T-cell (primary cell): ENCODE data around the gene PRKCZ. TPM values are rescaled to one million over a fixed set of nuclear protein-coding genes. Genes with fewer than 3 reads are reported as not detected.

ENCODE experiments used
- ATAC-seq, 4 experiments: fragments of 200-7000 bp in 3 of 4; fragments of 150-1000 bp in 1 of 4; cut with Tn5 transposase; replicated peaks in 1 of 4; 1 replicate in 3 of 4; 2 replicates in 1 of 4; pipeline ENCODE4 v1.10.0; 2021; ENCODE audit warnings: moderate library complexity in 3 of 4, mild to moderate bottlenecking in 2 of 4, moderate number of reproducible peaks in 1 of 4
- CTCF ChIA-PET, 2 donors: fragments of 300-600 bp; sonication (Branson Sonifier 250); formaldehyde crosslinking; loops; one replicate each; lab custom pipeline; 2022; ENCODE audit warnings: antibody characterized with exemption in 2 of 2; lab: Charles Lee
- POLR2A ChIA-PET, 2 donors: fragments of 300-600 bp; sonication (Branson Sonifier 250); formaldehyde crosslinking; loops; one replicate each; lab custom pipeline; 2022; ENCODE audit warnings: antibody characterized with exemption in 2 of 2; lab: Charles Lee
- DNase-seq, 35 experiments: peaks; one replicate each; pipeline versions ENCODE4 v3.0.0 to v3.0.0-alpha.2; 2013 to 2023
- H3K27ac ChIP-seq: one replicate; pipeline ENCODE4 v1.5.1; 2013; ENCODE audit warnings: low read length
- H3K27me3 ChIP-seq, 2 experiments: replicated peaks in 1 of 2; 1 replicate in 1 of 2; 2 replicates in 1 of 2; pipeline versions ENCODE4 v1.6.1 to v1.7.0; 2013; ENCODE audit warnings: low read length in 1 of 2, mixed read lengths in 1 of 2; ENCODE audit not compliant: control insufficient read depth in 2 of 2, insufficient read depth in 2 of 2; ENCODE audit errors: extremely low read depth in 1 of 2
- H3K36me3 ChIP-seq, 2 donors: 1 replicate in 1 of 2; 2 replicates in 1 of 2; pipeline versions ENCODE4 v1.6.1 to v1.7.0; 2013; ENCODE audit warnings: low read length in 1 of 2; ENCODE audit not compliant: control insufficient read depth in 2 of 2, insufficient read depth in 1 of 2; ENCODE audit errors: extremely low read depth in 1 of 2
- H3K4me1 ChIP-seq, 2 experiments: 1 replicate in 1 of 2; 2 replicates in 1 of 2; pipeline versions ENCODE4 v1.6.1 to v1.7.0; 2013; ENCODE audit warnings: low read length in 2 of 2, mixed read lengths in 1 of 2; ENCODE audit not compliant: insufficient read depth in 2 of 2, control insufficient read depth in 1 of 2; ENCODE audit errors: extremely low read depth in 1 of 2
- H3K4me3 ChIP-seq, 2 donors: 1 replicate in 1 of 2; 2 replicates in 1 of 2; pipeline versions ENCODE4 v1.5.1 to v1.7.0; 2013; ENCODE audit warnings: mild to moderate bottlenecking in 2 of 2, low read length in 1 of 2, moderate library complexity in 1 of 2; ENCODE audit not compliant: control insufficient read depth in 1 of 2; ENCODE audit errors: extremely low read depth in 1 of 2
- H3K9me3 ChIP-seq: 2 replicates; pipeline ENCODE4 v1.7.0; 2013
- H3K27ac Mint-ChIP-seq, 2 donors: one replicate each; pipeline ENCODE4 v1.8.0; 2020 to 2021; ENCODE audit warnings: mild to moderate bottlenecking in 2 of 2, mixed read lengths in 2 of 2
- H3K27me3 Mint-ChIP-seq, 2 donors: one replicate each; pipeline ENCODE4 v1.8.0; 2021 to 2022; ENCODE audit warnings: mixed read lengths in 2 of 2
- H3K36me3 Mint-ChIP-seq: one replicate; pipeline ENCODE4 v1.8.0; 2021; ENCODE audit warnings: mixed read lengths
- H3K4me1 Mint-ChIP-seq, 3 donors: one replicate each; pipeline ENCODE4 v1.8.0; 2020 to 2022; ENCODE audit warnings: mixed read lengths in 3 of 3, mild to moderate bottlenecking in 1 of 3
- H3K4me3 Mint-ChIP-seq, 3 donors: one replicate each; pipeline ENCODE4 v1.8.0; 2020 to 2022; ENCODE audit warnings: mild to moderate bottlenecking in 3 of 3, mixed read lengths in 3 of 3, moderate library complexity in 3 of 3
- H3K9me3 Mint-ChIP-seq, 3 donors: one replicate each; pipeline ENCODE4 v1.8.0; 2020 to 2022; ENCODE audit warnings: mixed read lengths in 3 of 3
- WGBS: methylation state at CpG from one replicate; pipeline ENCODE4 v1.1.5; 2013; ENCODE audit warnings: missing lambda C conversion rate; ENCODE audit not compliant: insufficient coverage; 5-methylcytosine and 5-hydroxymethylcytosine counted together
- total RNA-seq, 35 experiments: library from RNA in 6 of 35; stranded (reverse) in 6 of 35; fragments of 120-200 nt in 1 of 35; gene quantifications; one replicate each; pipeline versions ENCODE4 v1.2.1 to v1.2.4 and lab custom pipeline; 2013 to 2026

PRKCZ gene
- total RNA-seq, 5 donors from 2014 or later (not counting 1 experiment from before 2014, with no cell fraction given): 27.5 to 36.9 (median 31.0) TPM

GRCh38 chr1:2196901-2197638 is 146.9 kb downstream of the PRKCZ start:
- peaks cover 0 to 2% of the 10 kb centered on the region in 2 donors for H3K36me3 ChIP-seq
- POLR2A ChIA-PET: interaction anchor here in 1 of 2 donors (0.5 kb wide), 1 partner anchor 248 kb away, joined by 3 read pairs; no protein-coding TSS in a partner anchor
- H3K4me1 Mint-ChIP-seq: peaks cover 17 to 35% (median 31%) of the 10 kb centered on the region in 3 donors
- H3K27me3 ChIP-seq: no peaks in the 10 kb centered on the region
- H3K9me3 Mint-ChIP-seq: no peaks in the 10 kb centered on the region
- peaks cover 15 to 74% of the 10 kb centered on the region in 2 experiments for H3K4me1 ChIP-seq
- no peak for DNase-seq
- no peaks in the 10 kb centered on the region for H3K27me3 Mint-ChIP-seq
- no peak overlapping the region for H3K4me3 ChIP-seq
- ATAC-seq: no peak
- no peak overlapping the region for H3K27ac Mint-ChIP-seq
- H3K9me3 ChIP-seq: no peaks in the 10 kb centered on the region
- CTCF ChIA-PET: interaction anchor here in 1 of 2 donors (0.5 kb wide), 1 partner anchor 390 kb away, joined by 3 read pairs; the partner anchor contains the start of gene PRXL2B
- WGBS: 97% methylated on average over 16 of the region's 17 CpGs
- no peak overlapping the region for H3K4me3 Mint-ChIP-seq
- peak overlapping the region; percentile 28 for H3K27ac ChIP-seq
- no peaks in the 10 kb centered on the region for H3K36me3 Mint-ChIP-seq

GRCh38 chr1:2197707-2198165 is 147.5 kb downstream of the PRKCZ start:
- Mint-ChIP-seq H3K27me3 (no peaks in the 10 kb centered on the region), H3K4me1 (peaks cover 17 to 36% (median 28%) of the 10 kb centered on the region in 3 donors), H3K9me3 (no peaks in the 10 kb centered on the region), H3K27ac (peak overlapping the region; percentile 92 to 93), H3K4me3 (peak overlapping the region in 1 of 3 donors; percentile 80), H3K36me3 (no peaks in the 10 kb centered on the region)
- no peak for DNase-seq
- no peak for ATAC-seq
- peak overlapping the region; percentile 84 for H3K27ac ChIP-seq
- H3K4me3 ChIP-seq: no peak overlapping the region
- ChIA-PET POLR2A (no interaction called here), CTCF (interaction anchor here (0.5 to 1.0 kb wide), 2 partner anchors 184 to 389 kb away, joined by 3 read pairs; partner anchors contain the start of gene PRXL2B (in 1 of the 2))
- no peaks in the 10 kb centered on the region for H3K27me3 ChIP-seq
- whole genome bisulfite sequencing: 89% methylated on average over 3 of the region's 10 CpGs
- H3K36me3 ChIP-seq: peaks cover 0 to 2% of the 10 kb centered on the region in 2 donors
- peaks cover 13 to 67% of the 10 kb centered on the region in 2 experiments for H3K4me1 ChIP-seq
- no peaks in the 10 kb centered on the region for H3K9me3 ChIP-seq

GRCh38 chr1:2198571-2198970 is 148.4 kb downstream of the PRKCZ start:
- Histone ChIP-seq H3K4me1 (peaks cover 13 to 60% of the 10 kb centered on the region in 2 experiments), H3K27me3 (no peaks in the 10 kb centered on the region), H3K4me3 (peak overlapping the region in 1 of 2 donors; percentile 3), H3K36me3 (no peaks in the 10 kb centered on the region), H3K9me3 (no peaks in the 10 kb centered on the region), H3K27ac (peak overlapping the region; percentile 84)
- no peaks in the 10 kb centered on the region for H3K36me3 Mint-ChIP-seq
- no peaks in the 10 kb centered on the region for H3K27me3 Mint-ChIP-seq
- H3K27ac Mint-ChIP-seq: peak overlapping the region; percentile 92 to 93
- peaks cover 17 to 33% (median 26%) of the 10 kb centered on the region in 3 donors for H3K4me1 Mint-ChIP-seq
- POLR2A ChIA-PET: interaction anchor here in 1 of 2 donors (1.1 kb wide), 1 partner anchor 36 kb away, joined by 11 read pairs; no protein-coding TSS in a partner anchor
- ATAC-seq: no peak
- no peaks in the 10 kb centered on the region for H3K9me3 Mint-ChIP-seq
- peak overlapping the region in 1 of 3 donors; percentile 80 for H3K4me3 Mint-ChIP-seq
- CTCF ChIA-PET: interaction anchor here in 1 of 2 donors (1.0 to 1.1 kb wide), 2 partner anchors 36 to 183 kb away, joined by 3 to 5 read pairs; no protein-coding TSS in a partner anchor
- WGBS: 83% methylated on average over 8 of the region's 11 CpGs
- DNase-seq: no peak

GRCh38 chr1:2199042-2199810 is 149.0 kb downstream of the PRKCZ start:
- H3K4me1 Mint-ChIP-seq: peaks cover 17 to 31% (median 23%) of the 10 kb centered on the region in 3 donors
- Histone ChIP-seq H3K9me3 (no peaks in the 10 kb centered on the region), H3K27ac (peak overlapping the region; percentile 84), H3K36me3 (no peaks in the 10 kb centered on the region), H3K27me3 (no peaks in the 10 kb centered on the region), H3K4me3 (peak overlapping the region; percentile 39 to 61), H3K4me1 (peaks cover 13 to 60% of the 10 kb centered on the region in 2 experiments)
- peak overlapping the region; percentile 75 to 80 (median 80) for H3K4me3 Mint-ChIP-seq
- 14% methylated on average over 23 of the region's 24 CpGs for WGBS
- ChIA-PET POLR2A (interaction anchor here (0.5 to 1.1 kb wide), 5 partner anchors 35 to 315 kb away, joined by 3 to 12 read pairs (median 5); no protein-coding TSS in a partner anchor), CTCF (interaction anchor here (0.6 to 1.1 kb wide), 7 partner anchors 35 to 386 kb away, joined by 3 to 20 read pairs (median 5); no protein-coding TSS in a partner anchor)
- peak; percentile 58 to 66 (median 64) for ATAC-seq
- no peaks in the 10 kb centered on the region for H3K36me3 Mint-ChIP-seq
- H3K27ac Mint-ChIP-seq: peak overlapping the region; percentile 92 to 93
- no peaks in the 10 kb centered on the region for H3K9me3 Mint-ChIP-seq
- no peaks in the 10 kb centered on the region for H3K27me3 Mint-ChIP-seq
- DNase-seq: peak; percentile 64 to 88 (median 79)

- no peak for DNase-seq
- Histone ChIP-seq H3K4me1 (peaks cover 13 to 60% of the 10 kb centered on the region in 2 experiments), H3K36me3 (no peaks in the 10 kb centered on the region), H3K27ac (no peak overlapping the region), H3K9me3 (no peaks in the 10 kb centered on the region), H3K27me3 (no peaks in the 10 kb centered on the region), H3K4me3 (no peak overlapping the region)
- 95% methylated on average over 15 of the region's 21 CpGs for WGBS
- Mint-ChIP-seq H3K4me1 (peaks cover 17 to 30% (median 23%) of the 10 kb centered on the region in 3 donors), H3K27ac (no peak overlapping the region), H3K4me3 (no peak overlapping the region), H3K36me3 (no peaks in the 10 kb centered on the region), H3K27me3 (no peaks in the 10 kb centered on the region), H3K9me3 (no peaks in the 10 kb centered on the region)
- CTCF ChIA-PET: interaction anchor here in 1 of 2 donors (0.7 kb wide), 2 partner anchors 93 to 186 kb away, joined by 6 to 9 read pairs; no protein-coding TSS in a partner anchor
- no peak for ATAC-seq
- POLR2A ChIA-PET: no interaction called here
These were observed 150.2 kb downstream of the PRKCZ start for GRCh38 chr1:2200308-2200943.
